ENCODE data around the gene EFNA3. TPM values are rescaled to one million over a fixed set of nuclear protein-coding genes. Genes with fewer than 3 reads are reported as not detected.

The EFNA3 gene
- total RNA-seq, 5 donors from 2014 or later (not counting 1 experiment from before 2014, with no cell fraction given) = 0.68 to 2.6 (median 2.3) TPM; not detected in 1

DNA sequence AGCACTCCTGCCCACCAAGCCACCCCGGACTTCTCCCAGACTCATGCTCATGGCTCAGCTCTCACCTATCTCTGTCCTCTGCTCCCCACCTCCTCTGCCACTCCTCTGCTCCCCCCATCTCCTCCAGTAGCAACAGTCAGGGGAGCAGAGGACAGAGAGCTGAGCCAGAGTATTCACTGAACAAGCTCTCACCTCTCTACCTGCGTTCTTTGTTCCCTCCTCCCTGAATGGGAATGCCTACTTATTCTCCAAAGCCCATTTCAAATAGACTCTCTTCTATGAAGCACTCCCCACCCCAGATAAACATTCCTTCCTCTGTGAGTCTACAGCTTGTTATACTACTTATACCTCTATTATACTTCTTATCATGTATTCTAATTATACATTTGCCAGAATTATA, 42.6 kb downstream of the EFNA3 start:
- Mint-ChIP-seq H3K4me1 (peaks cover 0 to 3% (median 0%) of the 10 kb centered on the region in 3 donors), H3K4me3 (no peak overlapping the region), H3K27me3 (peaks cover 0 to 6% of the 10 kb centered on the region in 2 donors), H3K9me3 (no peaks in the 10 kb centered on the region), H3K27ac (no peak overlapping the region), H3K36me3 (no peaks in the 10 kb centered on the region)
- 95% methylated on average over 2 of the region's 2 CpGs for WGBS (ENCODE audit: insufficient coverage)
- ChIA-PET POLR2A (no interaction called here), CTCF (no interaction called here)
- H3K4me3 ChIP-seq (ENCODE audit: control insufficient read depth in 1 of 2, extremely low read depth in 1 of 2, low read length in 1 of 2) = no peak overlapping the region
- peaks cover 0 to 26% of the 10 kb centered on the region in 2 experiments for H3K27me3 ChIP-seq (replicated peaks in 1 of 2; ENCODE audit: control insufficient read depth in 2 of 2, extremely low read depth in 1 of 2, insufficient read depth in 2 of 2, low read length in 1 of 2)
- no peak for DNase-seq
- H3K4me1 ChIP-seq (ENCODE audit: control insufficient read depth in 1 of 2, extremely low read depth in 1 of 2, insufficient read depth in 2 of 2, low read length in 2 of 2) = peaks cover 0 to 2% of the 10 kb centered on the region in 2 experiments
- ATAC-seq (replicated peaks in 1 of 4) = no peak
- no peaks in the 10 kb centered on the region for H3K36me3 ChIP-seq (ENCODE audit: control insufficient read depth in 2 of 2, extremely low read depth in 1 of 2, insufficient read depth in 1 of 2, low read length in 1 of 2)
- no peak overlapping the region for H3K27ac ChIP-seq (ENCODE audit: low read length)
- H3K9me3 ChIP-seq = no peaks in the 10 kb centered on the region

DNA sequence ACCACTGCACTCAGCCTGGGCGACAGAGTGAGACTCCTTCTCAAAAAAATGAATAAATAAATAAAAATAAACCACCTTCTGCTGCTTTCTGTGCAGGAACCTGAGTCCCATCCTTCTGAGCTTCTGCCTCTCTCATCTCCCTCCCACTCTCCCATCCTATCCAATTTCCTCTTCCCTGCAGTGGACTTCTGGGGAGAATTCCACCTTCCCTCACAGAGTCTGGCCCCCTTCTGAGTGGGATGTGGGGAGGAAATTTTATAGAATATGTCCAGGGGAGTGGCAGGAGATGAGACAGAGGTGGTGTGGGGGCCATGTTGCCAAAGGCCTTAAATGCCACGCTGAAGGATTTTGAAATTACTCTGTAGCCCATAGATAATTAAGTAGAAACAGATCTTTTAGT, 43.7 kb downstream of the EFNA3 start:
- peaks cover 0 to 6% of the 10 kb centered on the region in 2 donors for H3K27me3 Mint-ChIP-seq
- H3K27me3 ChIP-seq (replicated peaks in 1 of 2; ENCODE audit: control insufficient read depth in 2 of 2, extremely low read depth in 1 of 2, insufficient read depth in 2 of 2, low read length in 1 of 2) = peaks cover 0 to 31% of the 10 kb centered on the region in 2 experiments
- DNase-seq = no peak
- ChIA-PET POLR2A (no interaction called here), CTCF (no interaction called here)
- no peaks in the 10 kb centered on the region for H3K9me3 Mint-ChIP-seq
- H3K27ac ChIP-seq (ENCODE audit: low read length) = no peak overlapping the region
- ATAC-seq (replicated peaks in 1 of 4) = no peak
- no peak overlapping the region for H3K4me3 Mint-ChIP-seq
- no peak overlapping the region for H3K4me3 ChIP-seq (ENCODE audit: control insufficient read depth in 1 of 2, extremely low read depth in 1 of 2, low read length in 1 of 2)
- no peak overlapping the region for H3K27ac Mint-ChIP-seq
- peaks cover 3 to 13% of the 10 kb centered on the region in 2 experiments for H3K4me1 ChIP-seq (ENCODE audit: control insufficient read depth in 1 of 2, extremely low read depth in 1 of 2, insufficient read depth in 2 of 2, low read length in 2 of 2)
- no peaks in the 10 kb centered on the region for H3K9me3 ChIP-seq
- H3K36me3 Mint-ChIP-seq = no peaks in the 10 kb centered on the region
- peaks cover 6 to 9% (median 9%) of the 10 kb centered on the region in 3 donors for H3K4me1 Mint-ChIP-seq
- no peaks in the 10 kb centered on the region for H3K36me3 ChIP-seq (ENCODE audit: control insufficient read depth in 2 of 2, extremely low read depth in 1 of 2, insufficient read depth in 1 of 2, low read length in 1 of 2)
- WGBS (ENCODE audit: insufficient coverage) = 71% methylated on average over 1 of the region's 2 CpGs

DNA sequence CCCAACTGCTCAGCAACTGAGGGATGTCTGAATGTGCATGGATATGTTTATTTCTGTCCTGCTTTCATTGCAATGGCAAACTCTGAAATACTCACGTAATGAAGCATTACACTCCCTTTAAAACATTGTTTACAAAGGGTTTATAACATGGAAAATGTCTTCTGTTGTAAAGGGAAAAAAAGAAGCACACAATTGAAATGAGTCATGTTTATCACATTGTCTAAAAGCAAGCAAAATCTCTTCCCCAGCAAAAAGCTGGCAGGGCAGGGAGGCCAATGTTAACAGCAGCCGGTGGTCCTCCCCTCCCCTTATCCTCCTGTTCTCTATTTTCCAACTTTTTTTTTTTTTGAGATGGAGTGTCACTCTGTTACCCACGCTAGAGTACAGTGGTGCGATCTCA, 45.2 kb downstream of the EFNA3 start:
- no peak overlapping the region for H3K4me3 Mint-ChIP-seq
- H3K4me3 ChIP-seq (ENCODE audit: control insufficient read depth in 1 of 2, extremely low read depth in 1 of 2, low read length in 1 of 2) = no peak overlapping the region
- CTCF ChIA-PET = no interaction called here
- no peaks in the 10 kb centered on the region for H3K36me3 Mint-ChIP-seq
- ATAC-seq (replicated peaks in 1 of 4) = no peak
- H3K36me3 ChIP-seq (ENCODE audit: control insufficient read depth in 2 of 2, extremely low read depth in 1 of 2, insufficient read depth in 1 of 2, low read length in 1 of 2) = no peaks in the 10 kb centered on the region
- H3K4me1 Mint-ChIP-seq = peaks cover 19 to 22% (median 20%) of the 10 kb centered on the region in 3 donors
- H3K27ac Mint-ChIP-seq = no peak overlapping the region
- POLR2A ChIA-PET = interaction anchor here in 1 of 2 donors (0.5 kb wide), 1 partner anchor 95 kb away, joined by 12 read pairs; no protein-coding TSS in a partner anchor
- H3K9me3 ChIP-seq = no peaks in the 10 kb centered on the region
- no peak overlapping the region for H3K27ac ChIP-seq (ENCODE audit: low read length)
- H3K27me3 Mint-ChIP-seq = peaks cover 0 to 16% of the 10 kb centered on the region in 2 donors
- DNase-seq = no peak
- H3K27me3 ChIP-seq (replicated peaks in 1 of 2; ENCODE audit: control insufficient read depth in 2 of 2, extremely low read depth in 1 of 2, insufficient read depth in 2 of 2, low read length in 1 of 2) = peaks cover 0 to 42% of the 10 kb centered on the region in 2 experiments
- H3K4me1 ChIP-seq (ENCODE audit: control insufficient read depth in 1 of 2, extremely low read depth in 1 of 2, insufficient read depth in 2 of 2, low read length in 2 of 2) = peaks cover 11 to 27% of the 10 kb centered on the region in 2 experiments
- WGBS (ENCODE audit: insufficient coverage) = 100% methylated on average over 1 of the region's 4 CpGs
- H3K9me3 Mint-ChIP-seq = no peaks in the 10 kb centered on the region

DNA sequence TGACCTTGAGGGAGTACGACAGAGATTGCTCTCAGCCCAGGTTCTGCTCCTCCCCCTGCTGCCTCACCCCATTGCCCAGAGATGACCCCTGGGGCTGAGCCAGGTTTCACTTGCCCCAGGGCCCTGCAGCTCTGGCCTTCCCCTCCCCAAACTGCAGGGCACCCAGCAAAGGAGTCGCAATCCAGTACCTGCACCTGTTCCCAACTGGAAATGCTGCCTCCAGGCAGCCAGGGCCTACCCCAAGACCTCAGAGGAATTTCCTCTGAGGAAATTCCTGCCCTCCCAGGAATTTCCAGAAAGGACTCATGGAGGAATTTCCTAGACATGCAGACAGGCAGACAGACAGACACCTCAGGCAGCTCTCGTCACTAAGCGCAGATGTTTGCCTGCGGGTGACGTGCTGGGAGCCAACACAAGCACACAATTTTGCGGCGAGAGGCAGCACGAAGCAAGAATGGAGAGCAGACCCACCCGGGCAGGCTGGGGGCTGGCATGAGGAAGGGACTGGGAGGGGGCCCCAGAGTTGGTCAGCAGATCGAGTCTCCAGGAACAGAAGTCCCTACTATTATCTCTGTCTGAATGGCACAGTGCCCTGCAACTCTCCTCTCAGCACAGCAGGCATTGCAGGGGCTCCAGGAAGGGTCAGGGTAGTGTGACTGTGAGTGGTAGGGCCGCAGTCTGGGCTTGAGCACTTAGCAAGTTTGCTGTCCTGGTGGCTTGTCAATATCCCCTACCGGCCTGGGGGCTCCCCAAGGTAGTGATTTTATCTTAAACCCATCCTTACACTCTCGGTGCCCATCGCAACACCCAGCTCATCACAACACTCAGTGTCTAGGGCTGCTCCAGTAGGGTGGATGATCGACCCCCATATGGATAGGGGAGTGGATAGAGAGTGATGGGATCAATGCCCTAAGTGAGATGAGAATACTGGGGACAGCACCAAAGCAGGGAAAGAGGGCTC, 46.1 kb downstream of the EFNA3 start:
- peaks cover 29 to 31% (median 30%) of the 10 kb centered on the region in 3 donors for H3K4me1 Mint-ChIP-seq
- H3K36me3 Mint-ChIP-seq = no peaks in the 10 kb centered on the region
- POLR2A ChIA-PET = interaction anchor here in 1 of 2 donors (0.5 kb wide), 2 partner anchors 96 to 800 kb away, joined by 3 to 12 read pairs; no protein-coding TSS in a partner anchor
- no peak overlapping the region for H3K27ac Mint-ChIP-seq
- Histone ChIP-seq H3K9me3 (no peaks in the 10 kb centered on the region), H3K27ac (ENCODE audit: low read length) (no peak overlapping the region), H3K27me3 (replicated peaks in 1 of 2; ENCODE audit: control insufficient read depth in 2 of 2, extremely low read depth in 1 of 2, insufficient read depth in 2 of 2, low read length in 1 of 2) (peaks cover 0 to 52% of the 10 kb centered on the region in 2 experiments), H3K4me1 (ENCODE audit: control insufficient read depth in 1 of 2, extremely low read depth in 1 of 2, insufficient read depth in 2 of 2, low read length in 2 of 2) (peaks cover 11 to 36% of the 10 kb centered on the region in 2 experiments), H3K36me3 (ENCODE audit: control insufficient read depth in 2 of 2, extremely low read depth in 1 of 2, insufficient read depth in 1 of 2, low read length in 1 of 2) (no peaks in the 10 kb centered on the region), H3K4me3 (ENCODE audit: control insufficient read depth in 1 of 2, extremely low read depth in 1 of 2, low read length in 1 of 2) (no peak overlapping the region)
- WGBS (ENCODE audit: insufficient coverage) = 100% methylated on average over 6 of the region's 16 CpGs
- no peak for ATAC-seq (replicated peaks in 1 of 4)
- H3K9me3 Mint-ChIP-seq = no peaks in the 10 kb centered on the region
- H3K4me3 Mint-ChIP-seq = no peak overlapping the region
- CTCF ChIA-PET = no interaction called here
- no peak for DNase-seq
- H3K27me3 Mint-ChIP-seq = peaks cover 0 to 21% of the 10 kb centered on the region in 2 donors

DNA sequence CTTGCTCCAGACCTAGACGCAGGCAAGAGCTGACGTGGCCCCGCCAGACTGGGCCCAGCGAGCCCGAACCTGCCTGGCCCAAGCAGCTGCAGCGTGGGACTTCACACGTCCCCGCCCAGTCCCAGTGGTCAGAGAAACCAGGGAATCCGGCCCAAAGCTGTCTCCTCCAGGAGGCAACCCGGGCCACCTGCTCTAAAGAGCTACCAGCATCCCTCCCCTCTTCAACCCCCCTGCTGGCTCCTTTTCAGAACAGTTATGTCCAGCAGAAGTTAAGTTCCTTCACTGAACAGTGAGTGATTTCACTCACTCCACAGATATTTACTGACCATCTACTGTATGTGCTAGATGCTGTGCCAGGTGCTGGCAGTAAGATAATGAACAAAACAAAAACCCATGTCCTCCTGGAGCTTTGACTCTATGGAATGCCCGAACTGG, 46.9 kb downstream of the EFNA3 start:
- Histone ChIP-seq H3K27me3 (replicated peaks in 1 of 2; ENCODE audit: control insufficient read depth in 2 of 2, extremely low read depth in 1 of 2, insufficient read depth in 2 of 2, low read length in 1 of 2) (peaks cover 0 to 57% of the 10 kb centered on the region in 2 experiments), H3K4me3 (ENCODE audit: control insufficient read depth in 1 of 2, extremely low read depth in 1 of 2, low read length in 1 of 2) (no peak overlapping the region), H3K4me1 (ENCODE audit: control insufficient read depth in 1 of 2, extremely low read depth in 1 of 2, insufficient read depth in 2 of 2, low read length in 2 of 2) (peaks cover 11 to 42% of the 10 kb centered on the region in 2 experiments), H3K27ac (ENCODE audit: low read length) (no peak overlapping the region), H3K9me3 (no peaks in the 10 kb centered on the region), H3K36me3 (ENCODE audit: control insufficient read depth in 2 of 2, extremely low read depth in 1 of 2, insufficient read depth in 1 of 2, low read length in 1 of 2) (no peaks in the 10 kb centered on the region)
- no peaks in the 10 kb centered on the region for H3K9me3 Mint-ChIP-seq
- no peak for ATAC-seq (replicated peaks in 1 of 4)
- ChIA-PET CTCF (no interaction called here), POLR2A (interaction anchor here in 1 of 2 donors (0.5 kb wide), 1 partner anchor 800 kb away, joined by 3 read pairs; no protein-coding TSS in a partner anchor)
- peaks cover 0 to 22% of the 10 kb centered on the region in 2 donors for H3K27me3 Mint-ChIP-seq
- WGBS (ENCODE audit: insufficient coverage) = 85% methylated on average over 10 of the region's 11 CpGs
- peak overlapping the region in 1 of 2 donors; percentile 7 for H3K27ac Mint-ChIP-seq
- H3K36me3 Mint-ChIP-seq = no peaks in the 10 kb centered on the region
- H3K4me1 Mint-ChIP-seq = peaks cover 33 to 37% (median 35%) of the 10 kb centered on the region in 3 donors
- H3K4me3 Mint-ChIP-seq = peak overlapping the region; percentile 18 to 52 (median 24)
- DNase-seq = no peak

DNA sequence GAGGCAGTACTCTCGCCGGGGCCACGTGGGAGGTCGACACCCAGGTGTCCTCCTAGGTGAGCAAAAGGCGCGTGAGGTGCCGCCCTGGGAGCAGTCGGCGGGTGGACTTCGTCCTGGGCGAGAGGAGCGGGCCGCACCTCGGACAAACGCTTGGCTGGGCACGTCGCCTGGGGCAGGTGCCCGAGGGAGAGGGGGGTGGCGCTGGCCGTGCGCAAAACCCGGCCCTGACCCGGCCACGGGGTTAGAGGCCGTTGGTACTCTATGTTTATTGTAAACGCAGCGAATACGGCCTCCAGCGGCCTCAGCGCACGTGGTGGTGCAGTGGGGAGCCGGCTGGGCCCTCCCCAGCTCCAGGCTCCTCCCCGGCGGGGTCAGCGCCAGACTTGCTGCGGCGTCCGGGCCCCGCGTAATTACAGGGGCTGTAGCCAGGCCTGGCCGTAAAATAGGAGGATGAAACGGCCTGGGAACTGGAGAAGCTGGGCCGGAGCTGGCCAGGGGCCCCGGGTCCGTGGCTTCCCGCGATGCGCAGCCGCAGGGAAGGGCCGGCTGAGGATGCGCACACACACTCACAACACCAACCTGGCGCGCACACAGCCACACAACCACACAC, 47.4 kb downstream of the EFNA3 start:
- H3K4me1 ChIP-seq (ENCODE audit: control insufficient read depth in 1 of 2, extremely low read depth in 1 of 2, insufficient read depth in 2 of 2, low read length in 2 of 2) = peaks cover 11 to 42% of the 10 kb centered on the region in 2 experiments
- Mint-ChIP-seq H3K4me1 (peaks cover 37 to 42% (median 40%) of the 10 kb centered on the region in 3 donors), H3K27ac (peak overlapping the region in 1 of 2 donors; percentile 7), H3K27me3 (peaks cover 0 to 22% of the 10 kb centered on the region in 2 donors), H3K4me3 (peak overlapping the region; percentile 18 to 82 (median 24)), H3K9me3 (no peaks in the 10 kb centered on the region), H3K36me3 (no peaks in the 10 kb centered on the region)
- ChIA-PET CTCF (interaction anchor here in 1 of 2 donors (0.6 kb wide), 2 partner anchors 10 to 679 kb away, joined by 4 to 6 read pairs; no protein-coding TSS in a partner anchor), POLR2A (no interaction called here)
- H3K4me3 ChIP-seq (ENCODE audit: control insufficient read depth in 1 of 2, extremely low read depth in 1 of 2, low read length in 1 of 2) = no peak overlapping the region
- no peaks in the 10 kb centered on the region for H3K36me3 ChIP-seq (ENCODE audit: control insufficient read depth in 2 of 2, extremely low read depth in 1 of 2, insufficient read depth in 1 of 2, low read length in 1 of 2)
- DNase-seq (no peak), ATAC-seq (replicated peaks in 1 of 4) (no peak)
- peaks cover 0 to 57% of the 10 kb centered on the region in 2 experiments for H3K27me3 ChIP-seq (replicated peaks in 1 of 2; ENCODE audit: control insufficient read depth in 2 of 2, extremely low read depth in 1 of 2, insufficient read depth in 2 of 2, low read length in 1 of 2)
- H3K9me3 ChIP-seq = no peaks in the 10 kb centered on the region
- H3K27ac ChIP-seq (ENCODE audit: low read length) = no peak overlapping the region
- WGBS (ENCODE audit: insufficient coverage) = 85% methylated on average over 38 of the region's 53 CpGs
